ENCODE results near the gene HNRNPC.

DNA sequence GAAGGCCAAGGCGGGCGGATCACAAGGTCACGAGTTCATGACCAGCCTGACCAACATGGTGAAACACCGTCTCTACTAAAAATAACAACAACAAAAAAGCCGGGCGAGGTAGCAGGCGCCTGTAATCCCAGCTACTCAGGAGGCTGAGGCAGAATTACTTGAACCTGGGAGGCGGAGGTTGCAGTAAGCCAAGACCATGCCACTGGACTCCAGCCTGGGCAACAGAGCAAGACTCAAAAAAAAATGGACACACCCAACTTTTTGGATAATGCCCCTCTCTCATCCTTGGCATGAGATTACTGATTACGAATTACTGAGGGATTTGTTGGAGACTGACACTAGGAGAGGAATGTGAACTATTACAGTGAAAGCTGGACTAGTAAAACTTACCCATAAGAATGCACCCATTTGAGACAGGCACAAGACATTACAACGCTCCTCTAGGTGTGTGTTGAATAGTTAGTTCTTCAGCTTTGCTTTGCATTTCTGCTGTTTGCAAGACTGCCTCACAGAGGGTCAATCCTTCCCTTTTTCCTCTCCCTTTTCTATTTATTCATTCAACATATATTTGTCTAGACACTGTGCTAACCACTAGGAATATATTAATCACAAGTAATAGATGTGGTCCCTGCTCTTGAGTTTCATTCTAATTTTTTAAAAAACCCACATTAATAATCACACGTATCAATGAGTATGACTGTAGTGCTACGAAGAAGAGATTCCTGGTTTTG, 67.3 kb downstream of the HNRNPC start:
- TF ChIP-seq, protein P1, sequence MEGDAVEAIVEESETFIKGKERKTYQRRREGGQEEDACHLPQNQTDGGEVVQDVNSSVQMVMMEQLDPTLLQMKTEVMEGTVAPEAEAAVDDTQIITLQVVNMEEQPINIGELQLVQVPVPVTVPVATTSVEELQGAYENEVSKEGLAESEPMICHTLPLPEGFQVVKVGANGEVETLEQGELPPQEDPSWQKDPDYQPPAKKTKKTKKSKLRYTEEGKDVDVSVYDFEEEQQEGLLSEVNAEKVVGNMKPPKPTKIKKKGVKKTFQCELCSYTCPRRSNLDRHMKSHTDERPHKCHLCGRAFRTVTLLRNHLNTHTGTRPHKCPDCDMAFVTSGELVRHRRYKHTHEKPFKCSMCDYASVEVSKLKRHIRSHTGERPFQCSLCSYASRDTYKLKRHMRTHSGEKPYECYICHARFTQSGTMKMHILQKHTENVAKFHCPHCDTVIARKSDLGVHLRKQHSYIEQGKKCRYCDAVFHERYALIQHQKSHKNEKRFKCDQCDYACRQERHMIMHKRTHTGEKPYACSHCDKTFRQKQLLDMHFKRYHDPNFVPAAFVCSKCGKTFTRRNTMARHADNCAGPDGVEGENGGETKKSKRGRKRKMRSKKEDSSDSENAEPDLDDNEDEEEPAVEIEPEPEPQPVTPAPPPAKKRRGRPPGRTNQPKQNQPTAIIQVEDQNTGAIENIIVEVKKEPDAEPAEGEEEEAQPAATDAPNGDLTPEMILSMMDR (conservative IDR thresholded peaks at IDR 0.05 in 1 of 2, IDR thresholded peaks at IDR 0.05 in 1 of 2; ENCODE audit: low read depth in 1 of 2, low read length in 2 of 2): no peak
- TF ChIP-seq EZH2 (IDR thresholded peaks at IDR 0.05; ENCODE audit: low read length, missing control alignments): no peak

Measured in fibroblast of lung (primary cell).